SU-DHL-6 (cell line): ENCODE results near the gene CRYGN.

Experiments
- H2AFZ ChIP-seq: fragments of 200-600 bp; sonication (generic); 2 replicates; pipeline ENCODE4 v1.6.1; 2014; ENCODE audit warnings: low read depth, mild to moderate bottlenecking, moderate library complexity, mixed read lengths, antibody characterized with exemption, low read length; ENCODE audit not compliant: severe bottlenecking
- H3F3A ChIP-seq: fragments of 200-600 bp; shearing (Covaris generic); 2 replicates; pipeline ENCODE4 v1.6.0; 2016; ENCODE audit warnings: antibody characterized with exemption, mild to moderate bottlenecking; ENCODE audit not compliant: insufficient read depth
- H3K27ac ChIP-seq: fragments of 200-600 bp; sonication (generic); 2 replicates; pipeline ENCODE4 v1.5.1; 2016; ENCODE audit warnings: low read depth, mild to moderate bottlenecking, low read length, moderate library complexity, mixed read lengths
- H3K27me3 ChIP-seq: fragments of 200-600 bp; sonication (generic), shearing (Covaris generic); 2 replicates; pipeline ENCODE4 v1.6.0; 2014; ENCODE audit warnings: mild to moderate bottlenecking, low read length
- H3K36me3 ChIP-seq: fragments of 200-600 bp; sonication (generic); 2 replicates; pipeline ENCODE4 v1.6.1; 2014; ENCODE audit warnings: mild to moderate bottlenecking, low read length, mixed read lengths
- H3K4me2 ChIP-seq: fragments of 300-600, 200-600 bp; shearing (Covaris generic), sonication (generic); 2 replicates; pipeline ENCODE4 v1.6.0; 2014; ENCODE audit warnings: low read length, low read depth, mild to moderate bottlenecking; ENCODE audit not compliant: poor library complexity, severe bottlenecking
- H3K4me3 ChIP-seq: fragments of 200-600 bp; sonication (generic); 2 replicates; pipeline ENCODE4 v1.5.1; 2014; ENCODE audit warnings: antibody characterized with exemption, low read length, mild to moderate bottlenecking, mixed read lengths; ENCODE audit not compliant: insufficient read depth, poor library complexity, severe bottlenecking
- H3K79me2 ChIP-seq: fragments of 200-600 bp; sonication (generic); 2 replicates; pipeline ENCODE4 v1.6.1; 2014; ENCODE audit warnings: mild to moderate bottlenecking, low read length, moderate library complexity; ENCODE audit not compliant: insufficient read depth
- H3K9ac ChIP-seq: fragments of 200-600 bp; sonication (generic); 2 replicates; pipeline ENCODE4 v1.7.0; 2014; ENCODE audit warnings: mild to moderate bottlenecking, low read length
- H3K9me2 ChIP-seq: fragments of 200-600 bp; sonication (generic); replicated peaks from 2 replicates; pipeline ENCODE4 v1.6.1; 2014; ENCODE audit warnings: low read length; ENCODE audit not compliant: insufficient read depth
- H3K9me3 ChIP-seq: fragments of 200-600 bp; sonication (generic); 2 replicates; pipeline ENCODE4 v1.6.1; 2014; ENCODE audit warnings: low read length, mixed read lengths; ENCODE audit not compliant: insufficient read depth
- H4K20me1 ChIP-seq: fragments of 200-600 bp; sonication (generic); 2 replicates; pipeline ENCODE4 v1.6.1; 2014; ENCODE audit warnings: low read depth, mild to moderate bottlenecking, antibody characterized with exemption, low read length, moderate library complexity, mixed read lengths
- EZH2phosphoT487 ChIP-seq: fragments of 200-600 bp; sonication (generic), shearing (Covaris generic); conservative IDR thresholded peaks from 2 replicates; pipeline ENCODE4 v1.6.1; 2018; ENCODE audit warnings: mild to moderate bottlenecking, antibody characterized with exemption, low read length, moderate library complexity, mixed read lengths
- TF ChIP-seq, protein P1 (sequence below): fragments of 200-600 bp; sonication (generic); IDR thresholded peaks from one replicate; pipeline ENCODE4 v1.5.1; 2017; ENCODE audit warnings: antibody characterized with exemption, mild to moderate bottlenecking, low read length, moderate library complexity; ENCODE audit not compliant: insufficient read depth, poor library complexity, severe bottlenecking

CRYGN gene

DNA sequence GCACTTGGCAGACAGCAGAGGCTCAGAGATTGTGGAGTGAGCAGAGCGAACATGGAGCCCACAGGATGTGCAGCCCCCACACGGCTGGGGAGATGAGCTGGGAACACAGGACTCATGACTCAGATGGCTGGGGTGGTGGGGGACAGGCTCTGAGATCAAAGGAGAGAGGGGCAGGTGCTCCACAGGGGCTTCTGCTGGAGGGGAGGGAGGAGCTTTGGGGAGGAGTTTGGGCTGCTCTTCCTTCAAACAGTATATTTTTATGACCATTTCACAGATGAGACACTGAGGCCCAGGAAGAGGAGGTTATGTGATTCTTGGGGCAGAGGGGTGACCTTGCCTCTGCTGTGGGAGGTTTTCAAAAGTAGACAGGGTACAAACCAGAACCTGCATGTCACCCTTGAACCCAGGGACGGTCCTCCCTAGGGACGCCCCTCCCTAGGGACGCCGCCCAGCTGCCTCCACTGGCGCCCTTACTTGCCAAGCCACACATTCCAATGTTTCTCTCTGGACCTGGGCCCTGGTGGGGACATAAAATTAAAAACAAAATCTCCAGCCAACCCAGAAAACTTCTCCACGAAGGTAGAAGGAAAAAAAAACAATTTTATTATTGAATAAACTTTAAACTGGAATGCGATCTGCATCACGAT is 981 bp upstream of the CRYGN start:
- Histone ChIP-seq H3K4me3 (no peak overlapping the region), H3K27me3 (no peaks in the 10 kb centered on the region), H3K36me3 (no peaks in the 10 kb centered on the region), H3F3A (no peaks in the 10 kb centered on the region), H2AFZ (no peak overlapping the region), H3K9me3 (no peaks in the 10 kb centered on the region), H3K4me2 (no peak overlapping the region), H3K27ac (no peak overlapping the region), H3K9ac (no peak overlapping the region), H3K79me2 (no peaks in the 10 kb centered on the region), H4K20me1 (no peaks in the 10 kb centered on the region), H3K9me2 (no peaks in the 10 kb centered on the region)
- TF ChIP-seq, protein P1, sequence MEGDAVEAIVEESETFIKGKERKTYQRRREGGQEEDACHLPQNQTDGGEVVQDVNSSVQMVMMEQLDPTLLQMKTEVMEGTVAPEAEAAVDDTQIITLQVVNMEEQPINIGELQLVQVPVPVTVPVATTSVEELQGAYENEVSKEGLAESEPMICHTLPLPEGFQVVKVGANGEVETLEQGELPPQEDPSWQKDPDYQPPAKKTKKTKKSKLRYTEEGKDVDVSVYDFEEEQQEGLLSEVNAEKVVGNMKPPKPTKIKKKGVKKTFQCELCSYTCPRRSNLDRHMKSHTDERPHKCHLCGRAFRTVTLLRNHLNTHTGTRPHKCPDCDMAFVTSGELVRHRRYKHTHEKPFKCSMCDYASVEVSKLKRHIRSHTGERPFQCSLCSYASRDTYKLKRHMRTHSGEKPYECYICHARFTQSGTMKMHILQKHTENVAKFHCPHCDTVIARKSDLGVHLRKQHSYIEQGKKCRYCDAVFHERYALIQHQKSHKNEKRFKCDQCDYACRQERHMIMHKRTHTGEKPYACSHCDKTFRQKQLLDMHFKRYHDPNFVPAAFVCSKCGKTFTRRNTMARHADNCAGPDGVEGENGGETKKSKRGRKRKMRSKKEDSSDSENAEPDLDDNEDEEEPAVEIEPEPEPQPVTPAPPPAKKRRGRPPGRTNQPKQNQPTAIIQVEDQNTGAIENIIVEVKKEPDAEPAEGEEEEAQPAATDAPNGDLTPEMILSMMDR: no peak
- no peak for TF ChIP-seq EZH2phosphoT487

DNA sequence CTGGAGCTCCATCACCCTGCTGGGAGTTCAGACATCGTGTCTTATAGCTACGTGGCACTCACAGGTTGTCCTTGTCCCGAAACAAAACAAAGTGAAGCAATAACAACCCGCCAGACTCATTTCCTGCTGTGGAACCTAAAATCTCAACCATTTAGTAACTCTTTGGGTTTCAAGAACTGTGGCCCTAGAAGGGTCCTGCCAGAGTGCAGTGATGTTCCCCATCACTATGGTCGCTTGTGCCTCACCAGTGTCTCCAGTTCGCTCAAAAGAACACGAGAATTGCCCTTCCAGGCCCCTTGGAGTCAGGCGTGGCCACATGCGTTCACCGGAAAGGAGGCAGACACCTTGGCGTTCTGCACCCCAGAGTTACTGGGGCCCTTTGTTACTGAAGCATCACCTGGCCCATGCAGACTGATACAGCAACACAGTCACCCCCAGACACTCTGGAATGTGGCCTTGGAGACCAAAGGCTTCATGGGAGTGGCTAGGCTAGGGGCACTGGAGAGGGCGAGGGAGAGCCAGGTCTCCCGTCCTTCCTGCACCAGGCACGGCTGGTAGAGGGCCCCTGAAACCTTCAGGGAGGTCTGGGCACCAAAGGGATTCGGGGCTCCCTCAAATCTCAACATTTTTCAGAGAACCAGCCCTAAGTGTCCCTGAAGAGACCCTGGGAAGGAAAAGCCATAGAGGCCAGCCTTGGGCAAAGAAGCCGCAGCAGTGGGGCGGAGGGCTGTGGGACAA is 908 bp downstream of the CRYGN start:
- Histone ChIP-seq H3K4me3 (no peak overlapping the region), H3K27me3 (no peaks in the 10 kb centered on the region), H3K27ac (no peak overlapping the region), H3K4me2 (no peak overlapping the region), H3F3A (no peaks in the 10 kb centered on the region), H3K36me3 (no peaks in the 10 kb centered on the region), H4K20me1 (no peaks in the 10 kb centered on the region), H3K9ac (no peak overlapping the region), H3K79me2 (no peaks in the 10 kb centered on the region), H3K9me2 (no peaks in the 10 kb centered on the region), H2AFZ (no peak overlapping the region), H3K9me3 (no peaks in the 10 kb centered on the region)
- TF ChIP-seq EZH2phosphoT487: no peak
- TF ChIP-seq, protein P1: no peak

- no peak overlapping the region for H2AFZ ChIP-seq
- H3K27ac ChIP-seq: no peak overlapping the region
- H3K9me3 ChIP-seq: no peaks in the 10 kb centered on the region
- no peaks in the 10 kb centered on the region for H3K27me3 ChIP-seq
- H3K4me2 ChIP-seq: no peak overlapping the region
- no peak overlapping the region for H3K4me3 ChIP-seq
- no peaks in the 10 kb centered on the region for H3F3A ChIP-seq
- no peaks in the 10 kb centered on the region for H3K36me3 ChIP-seq
- H4K20me1 ChIP-seq: no peaks in the 10 kb centered on the region
- H3K9ac ChIP-seq: no peak overlapping the region
- TF ChIP-seq EZH2phosphoT487: no peak
- TF ChIP-seq, protein P1: no peak
- no peaks in the 10 kb centered on the region for H3K9me2 ChIP-seq
- H3K79me2 ChIP-seq: no peaks in the 10 kb centered on the region
Observed at GRCh38 chr7:151437866-151438516, 1.9 kb downstream of the CRYGN start.
